Adrenal gland (tissue), 5 donors: Measurements from ENCODE around the gene SF3B4.

Experiments
- CTCF ChIP-seq, 6 experiments: fragments of 450-650 bp in 4 of 6; fragments of 200-600 bp in 2 of 6; sonication (generic) in 1 of 6; IDR thresholded peaks; 1 replicate in 5 of 6; 2 replicates in 1 of 6; pipeline versions ENCODE4 v1.5.1 to v1.8.0; 2016 to 2021; ENCODE audit warnings: antibody characterized with exemption in 6 of 6, mild to moderate bottlenecking in 2 of 6, moderate library complexity in 1 of 6
- POLR2A ChIP-seq, 2 donors: fragments of 450-650 bp; IDR thresholded peaks; one replicate each; pipeline ENCODE4 v1.6.1; 2017; ENCODE audit warnings: antibody characterized with exemption in 2 of 2, mild to moderate bottlenecking in 2 of 2, moderate library complexity in 1 of 2
- donor health status: DM: no; HTN: no; CAD: no.

- no peak for TF ChIP-seq CTCF (IDR thresholded peaks at IDR 0.05)
- no peak for TF ChIP-seq POLR2A (IDR thresholded peaks at IDR 0.05)
Observed at GRCh38 chr1:149927056-149927562, 494 bp downstream of the SF3B4 start.
